BE2C (cell line): Measurements from ENCODE around the gene CAMSAP1.
A peak's percentile ranks its signal among the peaks of the same experiment; 100 is the strongest.

ENCODE experiments used
- DNase-seq: peaks from one replicate; pipeline ENCODE4 v3.0.0-alpha.2; 2020
- H3K27me3 ChIP-seq: fragments of 250-450 bp; sonication (Bioruptor Pico); 2 replicates; pipeline ENCODE4 v1.5.1; 2020; ENCODE audit warnings: mild to moderate bottlenecking
- H3K36me3 ChIP-seq: fragments of 250-450 bp; sonication (Bioruptor Pico); 2 replicates; pipeline ENCODE4 v1.5.1; 2020; ENCODE audit warnings: mild to moderate bottlenecking
- H3K4me1 ChIP-seq: fragments of 250-450 bp; sonication (Bioruptor Pico); 2 replicates; pipeline ENCODE4 v1.5.1; 2020
- H3K4me3 ChIP-seq: 2 replicates; pipeline ENCODE4 v1.5.1; 2011; ENCODE audit warnings: low read depth, low read length
- H3K9me3 ChIP-seq: fragments of 250-450 bp; sonication (Bioruptor Pico); 2 replicates; pipeline ENCODE4 v1.5.1; 2020
- TF ChIP-seq, protein P1 (sequence below): IDR thresholded peaks from 2 replicates; pipeline ENCODE4 v1.5.1; 2012; ENCODE audit warnings: mild to moderate bottlenecking, low read depth, low read length

Gene CAMSAP1

DNA sequence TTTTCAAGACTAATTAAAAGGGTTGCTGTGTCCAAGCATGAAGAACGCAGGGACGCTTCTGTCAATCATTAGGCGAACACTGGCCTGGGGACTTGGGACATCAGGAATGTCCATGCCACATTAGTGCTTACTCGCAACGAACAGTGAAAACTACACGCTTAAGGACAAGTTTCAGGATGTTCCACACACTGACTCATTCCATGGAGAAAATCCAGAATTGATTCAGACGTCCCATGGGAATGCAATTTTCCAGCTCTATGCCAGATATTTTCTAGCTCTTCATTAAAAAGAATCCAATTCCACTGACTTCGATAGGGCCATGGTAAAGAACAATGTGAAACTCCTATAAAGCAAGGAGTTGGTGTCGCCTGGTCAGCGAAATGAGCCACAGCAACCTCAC is 98.2 kb downstream of the CAMSAP1 start:
- Histone ChIP-seq H3K9me3 (no peaks in the 10 kb centered on the region), H3K27me3 (no peaks in the 10 kb centered on the region), H3K4me3 (no peak overlapping the region), H3K4me1 (peaks cover 8% of the 10 kb centered on the region), H3K36me3 (peaks cover 46% of the 10 kb centered on the region)
- TF ChIP-seq, protein P1, sequence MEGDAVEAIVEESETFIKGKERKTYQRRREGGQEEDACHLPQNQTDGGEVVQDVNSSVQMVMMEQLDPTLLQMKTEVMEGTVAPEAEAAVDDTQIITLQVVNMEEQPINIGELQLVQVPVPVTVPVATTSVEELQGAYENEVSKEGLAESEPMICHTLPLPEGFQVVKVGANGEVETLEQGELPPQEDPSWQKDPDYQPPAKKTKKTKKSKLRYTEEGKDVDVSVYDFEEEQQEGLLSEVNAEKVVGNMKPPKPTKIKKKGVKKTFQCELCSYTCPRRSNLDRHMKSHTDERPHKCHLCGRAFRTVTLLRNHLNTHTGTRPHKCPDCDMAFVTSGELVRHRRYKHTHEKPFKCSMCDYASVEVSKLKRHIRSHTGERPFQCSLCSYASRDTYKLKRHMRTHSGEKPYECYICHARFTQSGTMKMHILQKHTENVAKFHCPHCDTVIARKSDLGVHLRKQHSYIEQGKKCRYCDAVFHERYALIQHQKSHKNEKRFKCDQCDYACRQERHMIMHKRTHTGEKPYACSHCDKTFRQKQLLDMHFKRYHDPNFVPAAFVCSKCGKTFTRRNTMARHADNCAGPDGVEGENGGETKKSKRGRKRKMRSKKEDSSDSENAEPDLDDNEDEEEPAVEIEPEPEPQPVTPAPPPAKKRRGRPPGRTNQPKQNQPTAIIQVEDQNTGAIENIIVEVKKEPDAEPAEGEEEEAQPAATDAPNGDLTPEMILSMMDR: no peak
- DNase-seq: no peak

DNA sequence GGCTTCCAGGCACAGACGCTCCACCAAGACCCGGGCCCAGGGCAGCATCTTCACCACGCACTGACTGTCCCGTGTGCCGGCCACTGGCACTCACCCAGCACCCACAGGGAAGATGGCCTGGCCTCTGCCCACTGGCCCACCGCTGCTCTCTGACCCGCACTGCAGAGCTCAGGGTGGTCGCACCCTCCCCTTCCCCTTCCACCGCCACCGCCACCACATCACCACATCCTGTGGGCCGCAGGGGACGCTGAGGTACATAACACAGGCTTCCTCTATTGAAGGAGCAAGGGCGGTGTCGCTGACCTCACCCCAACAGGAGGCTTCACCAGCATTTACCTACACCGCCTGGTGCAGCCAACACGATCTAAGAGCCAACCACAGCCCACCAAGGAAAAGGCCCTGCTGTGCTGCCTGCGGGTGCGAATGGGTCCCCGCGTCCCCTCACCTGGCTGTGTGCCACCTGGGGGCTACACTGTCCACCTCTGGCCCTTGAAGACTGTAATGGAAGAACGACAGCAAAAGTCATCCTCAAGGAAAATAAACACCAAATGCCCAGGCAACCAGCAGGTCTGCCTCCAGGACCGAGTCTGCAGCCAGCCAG is 101.8 kb downstream of the CAMSAP1 start:
- no peaks in the 10 kb centered on the region for H3K27me3 ChIP-seq
- H3K4me1 ChIP-seq: no peaks in the 10 kb centered on the region
- H3K9me3 ChIP-seq: no peaks in the 10 kb centered on the region
- DNase-seq: no peak
- H3K4me3 ChIP-seq: no peak overlapping the region
- TF ChIP-seq, protein P1: no peak
- peaks cover 14% of the 10 kb centered on the region for H3K36me3 ChIP-seq

DNA sequence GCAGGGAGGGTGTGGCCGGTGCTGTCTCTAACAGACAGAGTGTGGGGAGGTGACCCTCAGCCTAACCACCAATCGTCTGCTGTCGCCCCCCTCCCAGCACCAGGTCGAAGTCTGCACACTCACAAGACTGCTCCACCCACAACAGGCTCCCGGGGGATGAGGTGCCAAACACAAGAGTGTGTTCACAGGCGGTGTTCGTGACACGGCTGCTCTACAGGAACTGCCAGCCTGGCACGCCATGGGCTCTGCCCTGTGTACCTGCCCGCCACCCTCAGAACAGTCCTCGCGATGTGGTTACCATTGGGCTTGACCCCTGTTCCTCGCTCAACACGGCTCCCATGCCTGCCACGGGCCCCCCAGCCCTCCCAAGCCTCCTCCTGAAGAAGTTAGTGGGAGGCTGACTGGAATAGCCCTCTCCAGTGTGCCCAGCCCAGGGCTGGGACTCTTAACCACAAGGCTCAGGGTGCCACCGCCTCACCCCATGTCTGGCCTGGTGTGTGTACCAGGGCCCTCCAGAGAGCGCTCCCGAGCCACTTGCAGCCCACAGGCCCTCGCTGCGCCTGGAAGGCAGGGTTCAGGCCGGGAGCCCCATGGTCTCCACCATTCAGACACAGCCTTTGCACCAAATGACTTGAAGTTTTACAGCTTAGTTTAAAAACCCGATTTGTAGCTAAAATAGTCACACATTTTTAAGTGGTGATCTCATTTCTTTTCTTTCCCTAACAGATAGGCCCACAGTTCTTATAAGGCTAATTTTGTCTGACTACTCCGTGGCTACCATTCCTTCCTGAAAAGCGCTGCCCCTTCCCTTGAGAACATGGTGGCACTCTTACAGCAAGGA is 102.5 kb downstream of the CAMSAP1 start:
- DNase-seq: no peak
- H3K4me3 ChIP-seq: no peak overlapping the region
- H3K4me1 ChIP-seq: no peaks in the 10 kb centered on the region
- no peaks in the 10 kb centered on the region for H3K9me3 ChIP-seq
- H3K27me3 ChIP-seq: no peaks in the 10 kb centered on the region
- H3K36me3 ChIP-seq: peaks cover 6% of the 10 kb centered on the region
- TF ChIP-seq, protein P1: peak; percentile 29; the same call in 1 of the 2 replicates

DNA sequence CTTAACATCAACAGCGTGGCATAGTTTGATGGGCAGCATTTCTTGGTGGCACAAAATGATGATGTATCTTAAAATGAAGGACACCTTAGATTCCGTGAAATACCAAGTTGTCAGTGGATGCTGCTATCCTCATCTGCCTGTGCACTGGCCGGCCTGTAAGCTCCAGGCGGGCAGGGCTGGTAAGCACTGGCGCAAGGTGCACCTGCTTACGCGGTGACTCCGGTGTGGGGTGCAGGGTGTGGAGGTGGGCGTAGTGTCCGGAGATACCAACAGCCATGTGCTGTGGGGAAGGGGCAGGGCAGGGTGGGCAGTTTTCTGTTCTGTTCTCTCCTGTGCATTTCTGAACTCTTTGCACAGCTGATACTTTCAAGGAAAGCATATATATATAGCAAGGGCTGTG is 103.9 kb downstream of the CAMSAP1 start:
- TF ChIP-seq, protein P1: no peak
- Histone ChIP-seq H3K4me3 (no peak overlapping the region), H3K27me3 (no peaks in the 10 kb centered on the region), H3K36me3 (no peaks in the 10 kb centered on the region; the same call in 1 of the 2 replicates), H3K9me3 (no peaks in the 10 kb centered on the region), H3K4me1 (no peaks in the 10 kb centered on the region)
- DNase-seq: no peak

DNA sequence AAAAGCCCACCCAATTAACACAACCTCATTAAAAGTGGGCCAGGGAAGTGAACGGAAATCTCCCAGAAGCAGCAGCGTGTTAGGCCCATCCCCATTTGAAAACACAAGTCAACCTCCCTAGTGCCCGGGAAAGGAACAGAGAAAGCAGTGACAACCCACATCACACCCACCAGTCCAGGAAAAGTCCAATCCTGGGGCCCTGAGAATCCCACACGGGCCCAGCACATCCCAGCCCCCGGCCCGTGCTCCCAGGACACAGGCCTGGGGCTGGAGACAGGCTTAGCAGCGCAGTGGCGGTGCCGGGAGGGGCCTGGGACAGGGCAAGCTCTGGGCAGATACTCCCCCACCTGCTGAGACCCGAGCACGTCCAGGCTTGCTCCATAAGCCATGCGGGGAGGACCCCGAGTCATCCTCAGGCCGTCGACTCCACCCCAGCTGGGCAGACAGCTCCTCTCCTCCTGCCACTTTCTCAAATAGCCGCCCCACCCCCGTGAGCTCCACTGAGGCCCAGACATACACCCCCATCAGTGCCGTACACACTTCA is 104.4 kb downstream of the CAMSAP1 start:
- H3K27me3 ChIP-seq: no peaks in the 10 kb centered on the region
- DNase-seq: no peak
- no peaks in the 10 kb centered on the region for H3K9me3 ChIP-seq
- TF ChIP-seq, protein P1: no peak
- no peak overlapping the region for H3K4me3 ChIP-seq
- no peaks in the 10 kb centered on the region for H3K36me3 ChIP-seq
- H3K4me1 ChIP-seq: peaks cover 3% of the 10 kb centered on the region; the same call in 1 of the 2 replicates

DNA sequence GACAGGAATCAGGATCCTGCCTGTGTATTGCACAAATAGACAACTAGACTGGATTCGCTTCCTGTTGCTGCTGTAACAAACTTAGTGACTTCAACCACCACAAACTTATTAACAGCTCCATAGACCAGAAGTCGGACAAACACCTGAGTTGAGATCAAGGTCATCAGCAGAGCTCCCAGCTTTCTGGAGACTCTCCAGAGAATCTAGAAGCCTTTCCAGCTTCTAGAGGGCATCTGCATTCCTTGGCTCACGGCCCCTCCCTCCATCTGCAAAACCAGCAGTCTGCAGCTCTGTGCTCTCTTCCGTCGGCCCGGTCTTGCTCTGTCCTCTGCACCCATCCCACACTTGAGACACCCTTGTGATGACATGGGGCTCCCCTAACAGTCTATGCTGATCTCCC is 106.3 kb downstream of the CAMSAP1 start:
- H3K4me3 ChIP-seq: no peak overlapping the region
- no peaks in the 10 kb centered on the region for H3K36me3 ChIP-seq
- TF ChIP-seq, protein P1: no peak
- no peaks in the 10 kb centered on the region for H3K9me3 ChIP-seq
- peaks cover 6% of the 10 kb centered on the region; the same call in 1 of the 2 replicates for H3K4me1 ChIP-seq
- no peak for DNase-seq
- H3K27me3 ChIP-seq: no peaks in the 10 kb centered on the region
